ENCODE data around the gene RSU1.

Gene RSU1

DNA sequence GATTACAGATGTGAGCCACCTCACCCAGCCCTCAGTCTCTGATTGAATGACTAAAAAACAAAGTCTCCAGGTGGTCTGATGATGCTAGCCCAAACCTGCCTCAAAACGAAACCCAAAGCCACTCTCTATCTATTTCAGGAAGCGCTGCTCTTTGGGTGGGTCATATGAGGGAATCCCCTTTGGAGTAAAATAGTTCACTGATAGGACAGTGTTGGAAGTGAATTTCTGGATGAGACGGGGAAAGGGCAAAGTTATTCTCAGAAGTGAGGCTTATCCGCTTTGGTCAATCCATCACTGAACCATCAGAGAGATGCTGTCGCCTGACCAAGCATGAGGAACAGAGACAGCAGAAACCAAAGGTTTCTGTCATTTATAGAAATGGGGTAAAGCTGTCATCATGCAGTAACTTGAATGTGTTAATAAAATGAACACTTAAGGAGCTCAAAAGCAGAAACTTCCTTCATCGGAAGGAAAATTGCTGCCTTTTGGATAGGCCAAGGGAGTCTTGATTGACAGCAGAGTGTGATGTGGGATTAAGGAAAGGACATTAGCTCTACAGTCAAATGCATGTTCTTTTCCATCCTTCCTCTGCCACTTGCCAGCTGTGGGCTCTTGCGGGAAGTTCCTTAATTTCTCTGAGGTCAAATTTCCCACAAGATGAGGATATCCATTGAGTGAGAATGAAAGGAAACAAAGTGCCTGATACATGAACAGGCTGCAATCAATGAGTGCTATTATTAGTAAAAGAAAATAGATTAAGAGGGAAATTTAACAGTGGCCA, 230.7 kb downstream of the RSU1 start:
- no peak for DNase-seq

DNA sequence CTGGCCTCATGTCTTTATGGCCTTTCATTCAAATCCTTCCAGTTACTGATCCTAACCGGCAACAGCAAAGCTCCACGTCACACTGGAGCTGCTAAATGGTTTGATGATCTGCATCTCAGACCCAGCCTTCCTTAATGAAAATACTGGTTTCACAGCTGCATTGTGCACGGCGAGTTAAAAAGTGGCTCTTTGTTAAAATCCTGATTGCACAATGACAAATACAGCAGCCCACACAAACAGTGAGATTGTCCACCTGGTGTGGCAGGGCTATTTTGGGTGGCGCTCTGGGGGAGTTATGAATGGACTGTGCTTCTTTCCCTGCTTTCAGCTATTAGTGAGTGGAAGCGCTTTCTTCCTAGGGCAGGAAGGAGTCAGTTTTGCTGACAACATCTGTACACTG, 232.1 kb downstream of the RSU1 start:
- DNase-seq = no peak

DNA sequence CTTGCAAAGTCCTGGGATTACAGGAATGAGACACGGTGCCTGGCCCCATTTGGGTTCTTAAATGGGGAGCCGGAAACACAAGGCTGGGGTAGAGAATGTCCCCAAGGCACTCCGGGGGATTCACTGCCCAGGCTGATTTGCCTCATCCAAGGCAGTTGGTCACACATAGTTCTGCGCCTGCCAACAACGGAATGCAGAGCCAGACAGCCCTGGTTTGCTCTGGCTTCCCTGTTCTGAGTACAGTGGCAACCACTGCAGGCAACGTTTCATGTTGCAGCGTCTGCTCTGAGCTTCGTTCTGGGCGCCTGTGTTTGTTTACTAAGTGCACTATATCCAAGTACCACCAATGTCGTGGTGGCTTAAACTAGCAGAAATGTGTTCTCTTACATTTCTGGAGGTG, 233.8 kb downstream of the RSU1 start:
- DNase-seq = no peak

DNA sequence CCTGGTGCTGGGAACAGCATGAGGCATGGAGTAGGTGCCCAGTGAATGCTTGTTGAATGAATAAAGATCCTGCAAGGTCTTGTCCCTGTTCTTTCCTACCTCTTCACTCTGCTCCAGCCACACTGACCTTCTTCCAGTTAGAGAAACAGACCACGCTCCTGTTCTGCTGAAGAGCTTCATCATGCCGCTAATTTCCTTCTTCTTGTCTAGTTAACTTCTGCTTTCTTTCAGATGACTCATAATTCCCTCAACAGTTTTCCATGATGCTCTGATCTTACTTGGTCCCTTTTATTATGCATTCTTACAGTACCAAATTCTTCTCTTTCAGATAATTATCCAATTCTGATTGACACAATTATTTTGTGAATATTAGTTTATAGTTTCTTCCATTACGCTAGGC, 236.0 kb downstream of the RSU1 start:
- DNase-seq = no peak

DNA sequence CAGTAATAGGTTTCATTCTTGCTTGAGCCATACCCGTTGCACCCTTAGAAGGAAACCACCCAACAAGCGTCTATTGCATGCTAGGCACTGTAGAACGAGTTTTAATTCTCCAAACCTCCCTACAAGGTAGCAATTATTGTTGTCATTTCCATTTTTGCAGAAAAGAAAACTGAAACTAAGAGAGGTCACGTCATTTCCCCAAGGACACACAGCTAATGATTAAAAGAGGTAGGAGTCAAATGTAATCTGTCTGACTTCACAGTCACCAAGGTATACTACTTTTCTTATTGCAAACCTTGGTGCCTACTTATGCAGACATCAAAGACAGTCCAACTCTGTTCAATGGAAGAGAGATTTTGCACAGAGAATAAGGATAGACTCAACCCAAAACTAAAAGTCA, 246.5 kb downstream of the RSU1 start:
- no peak for DNase-seq

DNA sequence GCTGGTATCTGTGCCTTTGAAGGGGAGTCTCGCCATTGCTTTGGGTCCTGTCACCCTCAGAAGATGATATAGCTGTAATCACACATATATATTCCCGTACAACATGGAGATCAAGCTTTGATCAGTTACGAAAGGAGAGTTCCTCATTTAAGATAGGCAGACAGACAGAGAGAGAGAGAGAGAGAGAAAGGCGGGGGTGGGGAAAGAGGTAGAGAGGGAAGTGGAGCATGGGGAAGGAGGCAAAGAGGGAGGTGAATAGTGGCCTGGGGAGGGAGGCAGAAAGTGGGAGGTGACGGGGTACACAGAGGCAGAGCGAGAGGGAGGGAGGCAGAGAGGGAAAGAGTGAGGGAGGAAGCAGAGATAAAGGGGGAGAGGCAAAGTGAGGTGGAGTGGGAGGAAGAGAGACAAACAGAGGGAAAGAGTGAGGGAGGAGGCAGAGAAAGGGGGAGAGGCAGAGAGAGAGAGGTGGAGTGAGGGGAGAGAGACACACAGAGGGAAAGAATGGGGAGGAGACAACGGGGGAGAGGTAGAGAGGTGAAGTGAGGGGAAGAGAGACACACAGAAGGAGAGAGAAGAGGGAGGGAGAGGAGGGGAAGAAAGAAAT, 250.9 kb downstream of the RSU1 start:
- DNase-seq = no peak

DNA sequence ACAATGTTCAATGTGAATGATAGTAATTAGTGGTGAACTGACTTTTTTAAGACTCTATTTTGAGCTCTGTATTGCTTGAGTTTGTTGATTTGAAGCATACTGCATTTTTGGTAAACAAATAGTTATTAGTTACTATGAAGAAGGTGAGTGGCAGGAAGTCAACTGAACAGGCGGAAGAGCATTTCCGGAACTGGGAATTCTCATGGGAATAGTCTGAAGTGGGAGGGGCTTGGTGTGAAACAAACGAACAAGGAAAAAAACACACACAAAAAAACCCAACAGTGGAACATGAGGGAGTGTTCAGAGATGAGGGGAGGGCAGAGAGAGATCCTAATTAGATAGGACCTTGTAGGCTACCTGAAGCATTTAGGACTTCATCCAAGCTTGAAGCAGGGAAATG, 251.6 kb downstream of the RSU1 start:
- DNase-seq = no peak

DNA sequence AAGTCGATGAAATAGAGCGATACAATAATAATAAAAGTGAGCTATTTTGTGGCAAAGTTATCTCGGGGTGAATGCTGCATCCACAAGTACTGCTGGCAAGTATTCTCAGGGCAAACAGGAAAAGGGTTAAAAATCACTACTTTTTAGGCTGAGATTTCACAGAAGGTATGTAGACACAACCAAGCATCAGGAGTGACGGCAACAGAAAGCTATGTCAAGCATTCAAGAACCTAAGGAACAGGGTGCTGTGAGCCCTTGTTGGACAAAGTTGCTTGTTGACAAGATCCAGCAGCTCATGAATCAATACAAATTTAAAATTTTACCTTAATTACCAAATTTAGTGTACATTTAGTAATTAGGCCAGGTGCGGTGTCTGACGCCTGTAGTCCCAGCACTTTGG, 254.3 kb downstream of the RSU1 start:
- no peak for DNase-seq

DNA sequence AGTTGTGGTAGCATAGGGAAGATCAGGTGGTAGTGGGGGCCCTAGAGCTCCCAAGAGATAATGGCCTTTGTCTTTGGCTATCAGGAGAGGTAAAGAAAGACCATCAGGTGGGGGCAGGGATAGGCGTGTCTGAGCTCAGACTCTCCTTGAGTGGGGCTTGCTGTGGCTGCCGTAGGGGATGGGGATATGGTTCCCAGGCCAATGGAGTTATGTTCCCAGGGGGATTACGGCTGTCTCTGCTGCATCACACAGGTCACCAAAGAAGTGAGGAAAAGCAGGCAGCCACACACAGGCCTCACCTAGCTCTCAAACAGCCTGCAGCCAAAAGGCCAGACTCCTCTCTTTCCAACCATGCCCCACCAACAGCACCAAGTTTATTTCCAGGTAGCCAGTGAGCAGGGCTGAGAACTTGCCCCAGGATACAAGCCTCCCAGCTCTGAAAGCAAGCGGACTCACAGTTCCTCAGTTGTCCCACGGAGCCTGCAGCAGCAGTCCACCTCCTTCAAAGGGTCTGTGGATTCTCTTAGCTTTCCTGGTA, 257.9 kb downstream of the RSU1 start:
- DNase-seq = no peak

DNA sequence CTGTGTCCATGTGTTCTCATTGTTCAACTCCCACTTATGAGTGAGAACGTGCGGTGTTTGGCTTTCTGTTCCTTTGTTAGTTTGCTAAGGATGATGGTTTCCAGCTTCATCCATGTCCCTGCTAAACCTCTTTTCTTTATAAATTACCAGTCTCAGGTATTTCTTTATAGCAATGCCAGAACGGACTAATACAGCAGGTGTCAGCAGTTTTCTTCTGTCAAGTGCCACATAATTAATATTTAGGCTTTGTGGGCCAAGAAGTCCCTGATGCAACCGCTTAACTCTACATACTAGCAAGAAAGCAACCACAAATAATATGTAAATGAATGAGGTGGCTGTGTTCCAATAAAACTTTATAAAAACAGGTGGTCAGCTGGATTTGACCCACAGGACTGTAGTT, 269.3 kb downstream of the RSU1 start:
- no peak for DNase-seq

DNA sequence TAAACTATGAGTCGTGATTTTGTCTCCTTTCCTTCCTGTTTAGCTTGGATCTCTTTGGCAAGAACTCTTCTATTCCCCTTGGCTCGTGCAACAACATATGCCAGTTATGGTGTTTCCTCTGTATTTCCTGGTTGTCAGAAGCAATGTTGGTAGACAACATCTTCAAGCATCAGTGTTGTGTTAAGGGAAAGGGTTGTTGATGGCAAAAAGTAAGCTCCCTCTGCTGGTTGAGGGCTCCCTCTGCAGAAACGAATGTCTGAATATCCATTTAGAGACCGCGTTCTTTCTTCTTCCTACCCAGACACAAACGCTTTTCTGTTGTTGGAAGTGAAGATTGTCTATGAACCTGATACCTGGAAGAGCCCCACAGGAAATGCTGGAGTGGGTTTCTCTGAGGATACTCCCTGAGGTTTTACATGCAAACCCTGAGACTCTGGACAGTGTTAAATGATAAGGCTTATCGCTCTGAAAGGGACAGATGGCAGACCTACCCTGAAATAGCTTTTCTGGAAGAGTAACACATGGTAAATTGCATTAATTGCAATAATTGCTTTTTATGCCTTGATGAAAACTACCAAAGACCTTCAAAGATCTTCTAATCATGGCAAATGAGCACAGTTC, 272.0 kb downstream of the RSU1 start:
- no peak for DNase-seq

DNA sequence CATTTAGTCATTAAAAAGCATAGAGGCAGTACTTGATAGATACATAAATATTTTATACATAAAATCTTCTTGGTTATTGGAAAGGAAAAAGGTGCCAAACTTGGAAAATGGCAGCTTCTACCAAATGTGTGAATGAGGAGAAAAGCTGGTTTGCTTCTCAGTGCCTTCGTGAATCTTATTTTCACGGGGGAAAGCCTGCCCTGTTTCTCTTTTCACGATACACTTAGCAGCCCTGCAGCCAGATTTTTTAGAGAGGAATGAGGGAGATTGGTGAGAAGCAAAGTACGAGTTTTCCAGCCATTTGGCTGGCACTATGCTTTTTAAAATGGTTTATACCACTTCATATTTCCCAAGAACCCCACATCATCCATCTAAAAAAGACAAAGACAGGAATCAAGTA, 272.6 kb downstream of the RSU1 start:
- no peak for DNase-seq

DNA sequence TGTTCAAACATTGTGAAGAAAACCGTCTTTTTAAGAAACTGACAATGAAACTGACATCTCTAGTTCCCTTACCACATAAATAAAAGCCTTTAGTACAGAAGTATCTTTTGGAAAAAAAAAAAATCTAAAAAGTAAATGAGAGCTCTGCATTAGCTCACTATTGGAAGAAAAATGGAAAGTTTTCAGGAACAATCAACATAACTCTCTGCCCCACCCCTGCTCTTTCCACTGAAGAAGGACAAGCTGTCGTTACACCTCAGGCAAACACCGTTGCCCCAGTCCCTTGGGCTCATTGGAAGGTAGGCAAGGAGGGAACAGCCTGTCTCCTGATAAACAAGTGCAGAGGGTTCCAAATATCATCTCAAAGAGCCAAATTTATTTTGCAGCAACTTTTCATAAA, 273.1 kb downstream of the RSU1 start:
- DNase-seq = no peak
